Gastroesophageal sphincter (tissue), 4 donors: ENCODE measurements around the gene XRCC1. TPM values are rescaled to one million over a fixed set of nuclear protein-coding genes. Genes with fewer than 3 reads are reported as not detected.

Experiments
- ATAC-seq: fragments of 150-250 bp; one replicate; pipeline ENCODE4 v1.9.1; 2016; ENCODE audit warnings: mild to moderate bottlenecking, moderate library complexity
- H3K27ac ChIP-seq, 4 donors: fragments of 200-600 bp; sonication (generic) in 3 of 4; 1 replicate in 3 of 4; 2 replicates in 1 of 4; pipeline ENCODE4 v1.5.1; 2016 to 2019
- H3K27me3 ChIP-seq: fragments of 200-600 bp; sonication (generic); one replicate; pipeline ENCODE4 v1.5.1; 2019
- H3K36me3 ChIP-seq, 2 donors: fragments of 200-600 bp; sonication (generic); one replicate each; pipeline ENCODE4 v1.5.1; 2019; ENCODE audit warnings: control low read depth in 1 of 2
- H3K4me1 ChIP-seq, 3 donors: fragments of 200-600 bp; sonication (generic); 1 replicate in 2 of 3; 2 replicates in 1 of 3; pipeline ENCODE4 v1.5.1; 2016 to 2019; ENCODE audit warnings: control low read depth in 2 of 3
- H3K4me3 ChIP-seq, 2 donors: fragments of 200-600 bp; sonication (generic); one replicate each; pipeline ENCODE4 v1.5.1; 2019; ENCODE audit warnings: mild to moderate bottlenecking in 1 of 2, moderate library complexity in 1 of 2
- H3K9me3 ChIP-seq, 3 donors: fragments of 200-600 bp; sonication (generic); one replicate each; pipeline ENCODE4 v1.5.1; 2017 to 2019; ENCODE audit warnings: control low read depth in 2 of 3
- CTCF ChIP-seq, 4 experiments: fragments of 200-600 bp in 2 of 4; fragments of 450-650 bp in 2 of 4; sonication (generic) in 1 of 4; IDR thresholded peaks; one replicate each; pipeline ENCODE4 v1.5.1; 2017 to 2019; ENCODE audit warnings: antibody characterized with exemption in 4 of 4, mild to moderate bottlenecking in 2 of 4, moderate library complexity in 2 of 4
- EP300 ChIP-seq: sonication (generic); formaldehyde crosslinking; IDR thresholded peaks from one replicate; pipeline ENCODE4 v1.6.1; 2017; ENCODE audit warnings: antibody characterized with exemption, mild to moderate bottlenecking
- POLR2A ChIP-seq, 2 donors: fragments of 450-650 bp; IDR thresholded peaks; one replicate each; pipeline ENCODE4 v1.6.1; 2017; ENCODE audit warnings: antibody characterized with exemption in 2 of 2, mild to moderate bottlenecking in 2 of 2, moderate library complexity in 1 of 2
- POLR2AphosphoS5 ChIP-seq: sonication (generic); formaldehyde crosslinking; IDR thresholded peaks from one replicate; pipeline ENCODE4 v1.6.1; 2017; ENCODE audit warnings: antibody characterized with exemption
- WGBS, 2 donors: methylation state at CpG; one replicate each; pipeline ENCODE4 v1.1.5; 2018; ENCODE audit warnings: low coverage in 1 of 2; 5-methylcytosine and 5-hydroxymethylcytosine counted together
- total RNA-seq, 4 donors: library from RNA; depleted of rRNA; stranded (reverse); fragments of >200 nt; gene quantifications; one replicate each; pipeline ENCODE4 v1.1.0, GENCODE V29; 2016

The XRCC1 gene
- total RNA-seq, 4 donors from 2014 or later: 17.9 to 31.0 (median 22.6) TPM

GRCh38 chr19:43612374-43612773, 37.0 kb upstream of the XRCC1 start:
- no peaks in the 10 kb centered on the region for H3K27me3 ChIP-seq
- no peak for ATAC-seq
- H3K9me3 ChIP-seq: no peaks in the 10 kb centered on the region
- H3K27ac ChIP-seq: no peak overlapping the region
- no peak overlapping the region for H3K4me3 ChIP-seq
- peaks cover 0 to 18% (median 0%) of the 10 kb centered on the region in 3 donors for H3K4me1 ChIP-seq
- peaks cover 0 to 48% of the 10 kb centered on the region in 2 donors for H3K36me3 ChIP-seq
- WGBS, 2 donors: 100% methylated on average over 2 of the region's 12 CpGs; no CpG with 5 or more reads in 1 of the 2 donors
- TF ChIP-seq CTCF (IDR thresholded peaks at IDR 0.05): no peak
- TF ChIP-seq POLR2AphosphoS5: no peak
- no peak for TF ChIP-seq POLR2A (IDR thresholded peaks at IDR 0.05)
- TF ChIP-seq EP300: no peak

GRCh38 chr19:43611788-43612187, 36.5 kb upstream of the XRCC1 start, which contains the start of gene SRRM5:
TSS of gene SRRM5 (plus strand) at chr19:43612088. CDS start at chr19:43612122, 34 bp downstream.
- WGBS, 2 donors: 80% methylated on average over 1 of the region's 3 CpGs; no CpG with 5 or more reads in 1 of the 2 donors
- TF ChIP-seq EP300 (no peak), POLR2AphosphoS5 (no peak), CTCF (IDR thresholded peaks at IDR 0.05) (no peak), POLR2A (IDR thresholded peaks at IDR 0.05) (no peak)
- Histone ChIP-seq H3K27me3 (no peaks in the 10 kb centered on the region), H3K36me3 (peaks cover 0 to 54% of the 10 kb centered on the region in 2 donors), H3K9me3 (no peaks in the 10 kb centered on the region), H3K27ac (no peak within 1 kb of the TSS), H3K4me3 (no peak within 1 kb of the TSS), H3K4me1 (peaks cover 0 to 13% (median 0%) of the 10 kb centered on the region in 3 donors)
- ATAC-seq: no peak

- TF ChIP-seq POLR2AphosphoS5: no peak
- TF ChIP-seq EP300: no peak
- TF ChIP-seq CTCF (IDR thresholded peaks at IDR 0.05): no peak
- TF ChIP-seq POLR2A (IDR thresholded peaks at IDR 0.05): no peak
- WGBS, 2 donors: 50 to 88% methylated on average over 3 of the region's 3 CpGs
- no peak for ATAC-seq
- no peaks in the 10 kb centered on the region for H3K9me3 ChIP-seq
- H3K27me3 ChIP-seq: no peaks in the 10 kb centered on the region
- peaks cover 0 to 13% (median 0%) of the 10 kb centered on the region in 3 donors for H3K4me1 ChIP-seq
- H3K27ac ChIP-seq: no peak overlapping the region
- H3K36me3 ChIP-seq: peaks cover 0 to 58% of the 10 kb centered on the region in 2 donors
- H3K4me3 ChIP-seq: no peak overlapping the region
Observed at GRCh38 chr19:43610493-43610892, 35.2 kb upstream of the XRCC1 start.

GRCh38 chr19:43609872-43610271, 34.5 kb upstream of the XRCC1 start:
- no peak overlapping the region for H3K4me3 ChIP-seq
- H3K27ac ChIP-seq: no peak overlapping the region
- peaks cover 0 to 9% (median 0%) of the 10 kb centered on the region in 3 donors for H3K4me1 ChIP-seq
- WGBS, 2 donors: 83 to 87% methylated on average over 3 to 4 of the region's 7 CpGs
- no peaks in the 10 kb centered on the region for H3K27me3 ChIP-seq
- peaks cover 0 to 58% of the 10 kb centered on the region in 2 donors for H3K36me3 ChIP-seq
- no peak for ATAC-seq
- TF ChIP-seq EP300 (no peak), CTCF (IDR thresholded peaks at IDR 0.05) (no peak), POLR2A (IDR thresholded peaks at IDR 0.05) (no peak), POLR2AphosphoS5 (no peak)
- no peaks in the 10 kb centered on the region for H3K9me3 ChIP-seq
